Endothelial cell of umbilical vein (primary cell): Measurements from ENCODE around the gene GFI1B.

Experiments used
- CTCF ChIP-seq, 2 donors: IDR thresholded peaks; 1 replicate in 1 of 2; 2 replicates in 1 of 2; pipeline ENCODE4 v1.5.1; 2011; ENCODE audit warnings: low read length in 2 of 2, mild to moderate bottlenecking in 2 of 2, moderate library complexity in 2 of 2, control low read depth in 1 of 2, inconsistent platforms in 1 of 2, low read depth in 1 of 2; ENCODE audit not compliant: insufficient read depth in 1 of 2; ENCODE audit errors: extremely low read depth in 1 of 2
- EZH2 ChIP-seq: IDR thresholded peaks from 2 replicates; pipeline ENCODE4 v1.6.1; 2012; ENCODE audit warnings: borderline replicate concordance, low read depth, mild to moderate bottlenecking, moderate library complexity, low read length, inconsistent platforms; ENCODE audit not compliant: severe bottlenecking
- POLR2A ChIP-seq: IDR thresholded peaks from 2 replicates; pipeline ENCODE4 v1.6.1; 2012; ENCODE audit warnings: low read depth, mild to moderate bottlenecking, control low read depth, low read length
- POLR2AphosphoS5 ChIP-seq: IDR thresholded peaks from 2 replicates; pipeline ENCODE4 v1.6.1; 2012; ENCODE audit warnings: low read depth, mild to moderate bottlenecking, control low read depth, low read length, moderate library complexity; ENCODE audit not compliant: insufficient read depth

GRCh38 chr9:132969783-132970182, 8.7 kb upstream of the GFI1B start:
- TF ChIP-seq CTCF (IDR thresholded peaks at IDR 0.05; ENCODE audit: extremely low read depth in 1 of 2, insufficient read depth in 1 of 2, low read depth in 1 of 2, low read length in 2 of 2) = no peak
- no peak for TF ChIP-seq POLR2AphosphoS5
- TF ChIP-seq POLR2A = no peak
- no peak for TF ChIP-seq EZH2
